Vagina (tissue), 2 donors: ENCODE data around the gene PBLD.

Experiments used
- POLR2A ChIP-seq, 2 donors: fragments of 450-650 bp; IDR thresholded peaks; one replicate each; pipeline ENCODE4 v1.6.1; 2017; ENCODE audit warnings: antibody characterized with exemption in 2 of 2, mild to moderate bottlenecking in 2 of 2, moderate library complexity in 2 of 2
- POLR2AphosphoS5 ChIP-seq, 2 donors: sonication (generic); formaldehyde crosslinking; IDR thresholded peaks; one replicate each; pipeline ENCODE4 v1.9.0; 2017; ENCODE audit warnings: antibody characterized with exemption in 2 of 2, mild to moderate bottlenecking in 2 of 2, low read depth in 1 of 2; ENCODE audit not compliant: insufficient read depth in 1 of 2
- TF ChIP-seq, protein P1 (sequence below), 3 experiments: fragments of 450-650 bp in 2 of 3; fragments of 200-600 bp in 1 of 3; sonication (generic) in 1 of 3; IDR thresholded peaks; one replicate each; pipeline ENCODE4 v1.5.1; 2017 to 2019; ENCODE audit warnings: antibody characterized with exemption in 3 of 3, mild to moderate bottlenecking in 2 of 3, moderate library complexity in 2 of 3

DNA sequence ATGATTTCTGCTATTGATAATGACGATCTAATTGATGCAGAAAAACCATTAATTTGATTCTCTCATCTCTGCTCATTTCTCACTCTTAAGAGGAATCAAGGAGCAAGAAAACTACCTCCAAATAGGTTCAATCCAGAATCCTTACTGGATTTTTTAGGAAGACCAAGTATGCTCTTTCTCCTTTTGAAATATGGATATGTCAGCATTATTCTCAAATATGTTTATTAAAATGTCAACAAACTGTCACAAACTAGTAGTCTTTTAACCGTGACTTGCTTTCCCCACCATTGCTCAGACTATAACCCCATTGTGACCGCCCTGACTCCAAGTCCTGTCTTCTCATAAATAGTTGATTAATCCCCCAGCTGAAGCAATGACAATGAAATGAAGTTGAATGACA lies 99.7 kb downstream of the PBLD start:
- TF ChIP-seq, protein P1, sequence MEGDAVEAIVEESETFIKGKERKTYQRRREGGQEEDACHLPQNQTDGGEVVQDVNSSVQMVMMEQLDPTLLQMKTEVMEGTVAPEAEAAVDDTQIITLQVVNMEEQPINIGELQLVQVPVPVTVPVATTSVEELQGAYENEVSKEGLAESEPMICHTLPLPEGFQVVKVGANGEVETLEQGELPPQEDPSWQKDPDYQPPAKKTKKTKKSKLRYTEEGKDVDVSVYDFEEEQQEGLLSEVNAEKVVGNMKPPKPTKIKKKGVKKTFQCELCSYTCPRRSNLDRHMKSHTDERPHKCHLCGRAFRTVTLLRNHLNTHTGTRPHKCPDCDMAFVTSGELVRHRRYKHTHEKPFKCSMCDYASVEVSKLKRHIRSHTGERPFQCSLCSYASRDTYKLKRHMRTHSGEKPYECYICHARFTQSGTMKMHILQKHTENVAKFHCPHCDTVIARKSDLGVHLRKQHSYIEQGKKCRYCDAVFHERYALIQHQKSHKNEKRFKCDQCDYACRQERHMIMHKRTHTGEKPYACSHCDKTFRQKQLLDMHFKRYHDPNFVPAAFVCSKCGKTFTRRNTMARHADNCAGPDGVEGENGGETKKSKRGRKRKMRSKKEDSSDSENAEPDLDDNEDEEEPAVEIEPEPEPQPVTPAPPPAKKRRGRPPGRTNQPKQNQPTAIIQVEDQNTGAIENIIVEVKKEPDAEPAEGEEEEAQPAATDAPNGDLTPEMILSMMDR (IDR thresholded peaks at IDR 0.05): no peak
- TF ChIP-seq POLR2A (IDR thresholded peaks at IDR 0.05): no peak
- no peak for TF ChIP-seq POLR2AphosphoS5 (IDR thresholded peaks at IDR 0.05; ENCODE audit: insufficient read depth in 1 of 2, low read depth in 1 of 2)
